BLaER1 treated with 17β-estradiol and CSF1 and Interleukin-3, amounts not matched to agents 10 nM and 100 nM (cell line): ENCODE data around the gene SLX4.

ENCODE experiments used
- H3K27ac ChIP-seq, 11 experiments: shearing (Covaris generic); formaldehyde crosslinking; 2 replicates each; pipeline ENCODE4 v1.8.1; 2022
- H3K27me3 ChIP-seq, 11 experiments: shearing (Covaris generic); formaldehyde crosslinking; 2 replicates each; pipeline ENCODE4 v1.8.1; 2022
- H3K36me3 ChIP-seq, 11 experiments: shearing (Covaris generic); formaldehyde crosslinking; 2 replicates each; pipeline ENCODE4 v1.8.1; 2022
- H3K4me1 ChIP-seq, 10 experiments: shearing (Covaris generic); formaldehyde crosslinking; 2 replicates each; pipeline ENCODE4 v1.8.1; 2022
- H3K4me2 ChIP-seq, 11 experiments: shearing (Covaris generic); formaldehyde crosslinking; 2 replicates each; pipeline ENCODE4 v1.8.1; 2022
- H3K4me3 ChIP-seq, 10 experiments: shearing (Covaris generic); formaldehyde crosslinking; 2 replicates each; pipeline ENCODE4 v1.8.1; 2022
- H3K9ac ChIP-seq, 11 experiments: shearing (Covaris generic); formaldehyde crosslinking; 2 replicates each; pipeline ENCODE4 v1.8.1; 2022
- H3K9me3 ChIP-seq, 11 experiments: shearing (Covaris generic); formaldehyde crosslinking; replicated peaks in 1 of 11; 2 replicates each; pipeline ENCODE4 v1.8.1; 2022
- H4K20me1 ChIP-seq, 11 experiments: shearing (Covaris generic); formaldehyde crosslinking; 2 replicates each; pipeline ENCODE4 v1.8.1; 2022
- Cebpa-rat ChIP-seq, 11 experiments: shearing (Covaris generic); IDR thresholded peaks; 2 replicates each; pipeline ENCODE4 v1.8.1; 2022

SLX4 gene

DNA sequence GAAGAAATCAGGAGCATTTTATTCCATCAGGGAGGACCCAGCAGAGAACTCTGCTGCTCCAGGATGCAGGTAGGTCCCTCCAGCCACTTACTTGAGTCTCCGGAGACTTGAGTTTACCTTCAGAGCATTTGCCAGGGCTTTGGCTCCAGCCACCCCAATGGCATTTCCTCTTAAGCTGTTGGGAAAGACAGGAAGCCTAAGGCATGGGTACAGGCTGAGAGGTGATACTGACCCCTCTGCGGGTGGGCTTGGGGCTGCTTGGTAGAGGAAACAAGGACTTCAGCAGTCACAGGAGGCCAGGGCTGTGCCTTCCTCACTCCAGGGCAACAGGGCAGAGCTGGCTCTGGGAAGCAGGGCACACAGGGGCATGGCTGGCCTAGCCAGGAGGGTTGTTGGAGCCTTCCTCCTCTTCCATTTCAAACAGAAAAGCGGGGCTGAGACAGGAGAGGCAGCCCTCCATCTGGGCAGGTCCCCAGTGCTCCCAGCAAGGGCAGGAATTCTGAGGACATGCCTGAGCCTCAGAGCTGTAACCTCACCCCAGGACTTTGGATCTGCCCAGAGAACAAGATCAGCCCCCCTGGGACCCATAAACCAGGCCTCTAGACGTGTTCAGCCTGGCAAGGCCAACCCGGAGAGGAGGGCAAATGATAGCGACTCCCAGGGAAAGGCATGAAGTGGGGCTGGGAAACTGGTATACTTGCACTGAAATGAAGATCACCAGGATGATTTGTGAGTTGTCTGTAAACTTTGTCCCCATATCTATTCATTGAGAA lies 68.6 kb downstream of the SLX4 start:
- H4K20me1 ChIP-seq = peaks cover 0 to 19% (median 5%) of the 10 kb centered on the region in 11 experiments; a peak in 4 of 22 replicates
- H3K27me3 ChIP-seq = no peaks in the 10 kb centered on the region
- H3K4me1 ChIP-seq = peaks cover 0 to 20% (median 10%) of the 10 kb centered on the region in 10 experiments; a peak in 11 of 20 replicates
- peak overlapping the region in 4 of 11 experiments; percentile 11 to 34 (median 19); a peak in 3 of 22 replicates for H3K27ac ChIP-seq
- no peak overlapping the region for H3K4me3 ChIP-seq
- H3K9me3 ChIP-seq = no peaks in the 10 kb centered on the region
- H3K4me2 ChIP-seq = peak overlapping the region in 5 of 11 experiments; percentile 8 to 28 (median 19); a peak in 5 of 22 replicates
- TF ChIP-seq Cebpa-rat (IDR thresholded peaks at IDR 0.05) = no peak
- H3K9ac ChIP-seq = no peak overlapping the region; a peak in 1 of 22 replicates
- H3K36me3 ChIP-seq = peaks cover 17 to 97% (median 84%) of the 10 kb centered on the region in 11 experiments; a peak in 21 of 22 replicates

DNA sequence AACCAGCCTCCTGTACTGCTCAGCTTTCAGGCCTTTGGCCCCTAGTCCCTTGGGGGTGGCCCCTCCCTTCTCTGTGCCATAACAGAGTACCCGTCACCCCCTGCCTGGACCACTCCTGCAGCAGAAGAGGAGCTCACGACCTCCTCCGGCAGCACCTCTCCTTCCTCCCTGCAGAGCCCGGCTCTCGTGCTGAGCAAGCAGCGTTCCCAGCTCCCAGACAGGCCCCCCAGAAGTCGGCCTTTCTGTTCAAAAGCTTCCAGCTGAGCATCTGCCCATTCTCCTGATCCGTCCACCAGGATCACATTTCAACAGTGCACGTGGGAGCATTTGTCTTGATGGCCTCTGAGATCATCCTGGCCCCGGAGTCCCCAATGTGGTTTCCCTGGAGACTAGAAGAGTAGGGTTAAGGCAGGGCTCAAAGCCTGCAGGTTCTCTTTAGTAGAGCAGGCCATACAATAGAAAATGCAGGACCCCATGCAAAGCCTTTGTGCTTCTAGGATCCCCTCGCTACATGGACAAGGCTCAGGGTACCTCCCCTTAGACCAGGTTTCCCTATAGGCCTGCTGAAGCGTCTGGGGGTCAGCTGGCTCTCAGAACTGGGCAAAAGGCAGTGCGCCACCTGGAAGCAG lies 69.8 kb downstream of the SLX4 start:
- Histone ChIP-seq H3K9ac (no peak overlapping the region), H3K4me1 (peaks cover 0 to 20% (median 10%) of the 10 kb centered on the region in 10 experiments; a peak in 11 of 20 replicates), H3K4me3 (no peak overlapping the region), H4K20me1 (peaks cover 0 to 18% (median 5%) of the 10 kb centered on the region in 11 experiments; a peak in 4 of 22 replicates), H3K27ac (no peak overlapping the region), H3K27me3 (no peaks in the 10 kb centered on the region), H3K9me3 (no peaks in the 10 kb centered on the region), H3K36me3 (peaks cover 25 to 94% (median 77%) of the 10 kb centered on the region in 11 experiments), H3K4me2 (peak overlapping the region in 3 of 11 experiments; percentile 13 to 28 (median 19); a peak in 3 of 22 replicates)
- no peak for TF ChIP-seq Cebpa-rat (IDR thresholded peaks at IDR 0.05)

DNA sequence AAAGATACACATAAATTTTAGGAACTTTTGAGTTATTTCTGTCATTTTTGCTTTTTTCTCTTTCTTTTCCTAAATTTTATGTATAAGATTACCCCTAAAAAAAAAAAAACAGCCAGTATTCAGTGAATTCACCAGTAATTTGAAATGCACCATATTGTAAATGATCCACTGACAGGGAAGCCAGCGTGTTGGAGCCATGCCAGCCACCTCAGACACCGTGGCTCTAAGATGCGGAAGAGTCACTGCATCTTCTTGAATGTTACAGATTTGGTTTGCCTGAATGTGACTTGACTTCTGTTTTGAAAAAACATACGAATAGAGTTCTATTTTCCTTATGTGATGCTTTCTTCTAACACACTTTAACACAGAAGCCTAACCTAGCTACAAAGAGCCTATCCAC lies 73.2 kb downstream of the SLX4 start:
- no peak for TF ChIP-seq Cebpa-rat (IDR thresholded peaks at IDR 0.05)
- Histone ChIP-seq H3K4me1 (peaks cover 0 to 16% (median 8%) of the 10 kb centered on the region in 10 experiments; a peak in 10 of 20 replicates), H3K9me3 (no peaks in the 10 kb centered on the region), H3K9ac (no peak overlapping the region), H4K20me1 (peaks cover 0 to 45% (median 0%) of the 10 kb centered on the region in 11 experiments; a peak in 6 of 22 replicates), H3K27me3 (no peaks in the 10 kb centered on the region), H3K4me2 (no peak overlapping the region), H3K27ac (no peak overlapping the region), H3K4me3 (no peak overlapping the region), H3K36me3 (peaks cover 48 to 94% (median 70%) of the 10 kb centered on the region in 11 experiments)

DNA sequence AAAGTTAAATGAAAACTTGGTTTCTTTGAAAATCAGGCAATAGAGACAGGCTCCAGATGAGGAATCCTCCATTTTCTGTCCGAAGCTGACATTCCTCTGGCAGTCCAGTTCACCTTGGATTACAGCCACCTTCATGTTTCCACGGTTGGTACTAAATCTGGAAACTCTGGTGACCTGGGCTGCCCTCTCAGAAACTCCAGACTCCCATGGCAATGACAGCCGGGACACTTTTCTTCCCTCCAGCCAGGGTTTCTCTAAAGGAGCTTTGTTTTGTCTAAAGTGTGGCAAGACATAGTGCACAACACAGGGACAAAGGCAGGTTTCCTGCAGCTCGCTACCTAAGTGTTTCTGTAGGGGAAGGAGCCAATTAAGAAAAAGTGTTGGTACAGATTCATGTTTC lies 74.6 kb downstream of the SLX4 start:
- H3K27ac ChIP-seq = no peak overlapping the region; a peak in 1 of 22 replicates
- no peak overlapping the region for H3K9ac ChIP-seq

DNA sequence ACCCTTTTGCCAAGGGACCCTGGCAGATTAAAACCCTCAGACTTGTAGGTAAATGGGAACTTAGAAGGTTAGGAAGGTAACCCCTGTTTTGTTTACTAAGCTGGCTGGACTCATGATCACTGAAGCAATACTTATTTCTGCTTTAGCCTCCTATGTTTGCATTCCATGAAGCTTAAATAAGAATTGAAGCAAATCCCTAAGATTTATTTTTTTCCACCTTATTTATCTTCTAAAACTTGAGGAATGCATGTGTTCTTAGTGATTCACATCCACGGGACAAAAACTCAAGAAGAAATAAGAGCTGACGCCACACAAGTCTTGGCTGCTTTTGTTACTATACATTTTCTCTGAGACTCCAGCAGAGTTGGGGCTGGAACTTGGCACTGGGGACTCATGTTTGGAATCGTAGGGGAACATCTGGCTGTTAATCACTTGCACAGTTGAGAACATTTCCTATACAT lies 75.1 kb downstream of the SLX4 start:
- H4K20me1 ChIP-seq = peaks cover 0 to 29% (median 0%) of the 10 kb centered on the region in 11 experiments; a peak in 4 of 22 replicates
- H3K36me3 ChIP-seq = peaks cover 42 to 92% (median 64%) of the 10 kb centered on the region in 11 experiments
- H3K4me2 ChIP-seq = no peak overlapping the region
- no peaks in the 10 kb centered on the region for H3K27me3 ChIP-seq
- H3K9me3 ChIP-seq = no peaks in the 10 kb centered on the region
- TF ChIP-seq Cebpa-rat (IDR thresholded peaks at IDR 0.05) = no peak
- no peaks in the 10 kb centered on the region for H3K4me1 ChIP-seq
- no peak overlapping the region; a peak in 1 of 22 replicates for H3K9ac ChIP-seq
- no peak overlapping the region for H3K4me3 ChIP-seq
- no peak overlapping the region for H3K27ac ChIP-seq

More for the DNA sequence above, 74.6 kb downstream of the SLX4 start:
- Histone ChIP-seq H3K36me3 (peaks cover 48 to 92% (median 67%) of the 10 kb centered on the region in 11 experiments), H3K4me2 (no peak overlapping the region), H3K27me3 (no peaks in the 10 kb centered on the region), H3K9me3 (no peaks in the 10 kb centered on the region), H3K4me3 (no peak overlapping the region), H3K4me1 (peaks cover 0 to 4% (median 0%) of the 10 kb centered on the region in 10 experiments; a peak in 6 of 20 replicates), H4K20me1 (peaks cover 0 to 34% (median 0%) of the 10 kb centered on the region in 11 experiments; a peak in 6 of 22 replicates)
- TF ChIP-seq Cebpa-rat (IDR thresholded peaks at IDR 0.05) = no peak

DNA sequence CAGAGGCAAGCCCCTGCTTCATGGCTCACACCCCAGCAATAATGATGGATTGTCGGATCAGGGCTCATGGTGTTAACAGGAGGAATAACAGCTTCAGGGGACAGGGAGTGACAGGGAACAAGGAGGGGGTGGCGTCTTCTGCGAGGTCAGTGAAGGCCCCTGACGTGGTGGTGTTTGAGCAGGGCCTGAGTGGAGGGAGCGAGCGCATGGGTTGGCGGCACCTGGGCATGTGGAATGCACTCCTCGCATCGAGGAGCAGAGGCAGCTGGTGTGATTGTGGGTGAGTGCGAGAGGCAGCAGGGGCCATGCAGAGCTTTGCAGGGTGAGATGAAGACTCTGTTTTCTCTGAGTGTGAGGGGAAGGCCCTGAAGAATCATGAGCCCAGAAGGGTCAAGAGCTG lies 77.3 kb downstream of the SLX4 start:
- Histone ChIP-seq H3K4me3 (no peak overlapping the region), H3K27me3 (no peaks in the 10 kb centered on the region), H3K9ac (no peak overlapping the region), H4K20me1 (peaks cover 0 to 28% (median 0%) of the 10 kb centered on the region in 11 experiments; a peak in 4 of 22 replicates), H3K27ac (no peak overlapping the region), H3K9me3 (no peaks in the 10 kb centered on the region), H3K36me3 (peaks cover 34 to 85% (median 61%) of the 10 kb centered on the region in 11 experiments), H3K4me2 (no peak overlapping the region), H3K4me1 (no peaks in the 10 kb centered on the region)
- TF ChIP-seq Cebpa-rat (IDR thresholded peaks at IDR 0.05) = no peak

DNA sequence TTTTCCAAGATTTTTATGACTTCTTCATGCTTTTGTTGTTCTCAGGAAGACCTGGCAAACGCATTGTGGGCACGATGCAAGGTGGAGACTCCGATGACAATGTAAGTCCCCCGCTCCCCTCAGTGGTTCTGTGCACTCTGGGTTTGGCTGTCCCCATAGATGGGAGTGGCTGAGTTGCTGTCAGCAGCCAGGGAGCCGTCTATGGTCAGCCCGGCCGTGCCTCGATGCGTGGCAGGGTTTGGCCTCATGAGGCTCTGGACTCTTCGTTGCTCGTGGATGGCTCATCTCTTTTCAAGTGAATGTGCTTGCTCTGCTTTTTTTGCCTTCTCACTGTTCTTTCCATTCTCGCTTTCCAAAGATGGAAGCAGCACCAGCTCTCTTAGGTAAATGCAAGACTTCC lies 78.7 kb downstream of the SLX4 start:
- no peak overlapping the region for H3K4me3 ChIP-seq
- no peak for TF ChIP-seq Cebpa-rat (IDR thresholded peaks at IDR 0.05)
- H4K20me1 ChIP-seq = peaks cover 0 to 30% (median 0%) of the 10 kb centered on the region in 11 experiments; a peak in 6 of 22 replicates
- no peaks in the 10 kb centered on the region for H3K27me3 ChIP-seq
- H3K36me3 ChIP-seq = peaks cover 29 to 84% (median 61%) of the 10 kb centered on the region in 11 experiments
- H3K27ac ChIP-seq = no peak overlapping the region
- H3K9ac ChIP-seq = no peak overlapping the region
- no peak overlapping the region for H3K4me2 ChIP-seq
- H3K9me3 ChIP-seq = no peaks in the 10 kb centered on the region
- no peaks in the 10 kb centered on the region for H3K4me1 ChIP-seq
